Esophagus (tissue), 2 donors: Measurements from ENCODE around the gene BPI. TPM values are rescaled to one million over a fixed set of nuclear protein-coding genes. Genes with fewer than 3 reads are reported as not detected.
"Not testable (repeated sequence)": the region's sequence is repeated elsewhere in the genome, so short reads cannot be mapped to it uniquely, and the experiment has no call there.

Experiments
- H3K27ac ChIP-seq, 2 donors: one replicate each; pipeline ENCODE4 v1.5.1; 2013; ENCODE audit warnings: low read depth in 2 of 2, mild to moderate bottlenecking in 2 of 2, inconsistent platforms in 1 of 2, low read length in 1 of 2, moderate library complexity in 1 of 2
- H3K27me3 ChIP-seq, 2 donors: one replicate each; pipeline ENCODE4 v1.6.1; 2013; ENCODE audit warnings: low read length in 2 of 2, control low read depth in 1 of 2, mild to moderate bottlenecking in 1 of 2; ENCODE audit not compliant: insufficient read depth in 2 of 2, control insufficient read depth in 1 of 2
- H3K36me3 ChIP-seq, 2 donors: one replicate each; pipeline ENCODE4 v1.6.1; 2013; ENCODE audit warnings: low read length in 1 of 2; ENCODE audit not compliant: control insufficient read depth in 2 of 2, insufficient read depth in 2 of 2
- H3K4me1 ChIP-seq, 2 donors: one replicate each; pipeline ENCODE4 v1.6.1; 2013; ENCODE audit warnings: low read length in 1 of 2; ENCODE audit not compliant: control insufficient read depth in 2 of 2, insufficient read depth in 2 of 2
- H3K4me3 ChIP-seq, 2 donors: one replicate each; pipeline ENCODE4 v1.5.1; 2013; ENCODE audit warnings: low read length in 2 of 2, mild to moderate bottlenecking in 2 of 2, low read depth in 1 of 2, moderate library complexity in 1 of 2
- H3K9me3 ChIP-seq, 2 donors: one replicate each; pipeline ENCODE4 v1.6.1; 2013; ENCODE audit warnings: mild to moderate bottlenecking in 2 of 2, low read depth in 1 of 2, low read length in 1 of 2, moderate library complexity in 1 of 2; ENCODE audit not compliant: control insufficient read depth in 2 of 2, insufficient read depth in 1 of 2
- WGBS, 2 donors: extraction: QIAGEN DNeasy Blood & Tissue Kit; methylation state at CpG; one replicate each; pipeline ENCODE4 v1.1.7; 2013; 5-methylcytosine and 5-hydroxymethylcytosine counted together
- polyA plus RNA-seq, 2 donors: library from polyadenylated mRNA; stranded (reverse); fragments of 200-250 nt; gene quantifications; one replicate each; pipeline ENCODE4 v1.2.3, GENCODE V29; 2013
- donor health status: healthy with polysubstance abuse.
- donor health status: Bipolar disorder and iron deficiency.

BPI gene
- polyA plus RNA-seq, 2 donors = 0.02 TPM; not detected in 1

- Histone ChIP-seq H3K9me3 (no peaks in the 10 kb centered on the region), H3K27ac (no peak overlapping the region)
- 77 to 82% methylated on average over 12 of the region's 12 CpGs for WGBS, 2 donors
These were observed 28.0 kb upstream of the BPI start for GRCh38 chr20:38275815-38276550.

DNA sequence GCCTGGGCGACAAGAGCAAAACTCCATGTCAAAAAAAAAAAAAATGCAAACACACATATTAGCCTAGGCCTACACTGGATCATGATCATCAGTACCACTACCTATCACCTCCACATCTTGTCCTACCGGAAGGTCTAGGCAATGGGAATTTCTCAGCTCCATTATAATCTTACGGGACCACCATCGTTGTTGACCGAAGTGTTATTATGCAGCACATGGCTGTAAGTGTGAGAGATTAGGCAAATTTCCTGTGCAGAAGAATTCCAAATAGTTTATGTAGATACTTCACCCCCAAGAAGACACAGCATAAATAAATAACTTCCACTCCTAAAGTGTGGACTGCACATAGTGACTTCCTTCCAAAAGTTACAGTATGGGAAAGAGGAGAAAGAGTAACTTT lies 26.7 kb upstream of the BPI start:
- 91 to 95% methylated on average over 5 of the region's 5 CpGs for WGBS, 2 donors
- Histone ChIP-seq H3K36me3 (no peaks in the 10 kb centered on the region), H3K9me3 (no peaks in the 10 kb centered on the region), H3K27ac (no peak overlapping the region), H3K27me3 (no peaks in the 10 kb centered on the region), H3K4me1 (peaks cover 0 to 2% of the 10 kb centered on the region in 2 donors), H3K4me3 (no peak overlapping the region)

More at GRCh38 chr20:38275815-38276550, 28.0 kb upstream of the BPI start:
- Histone ChIP-seq H3K4me1 (peaks cover 4 to 6% of the 10 kb centered on the region in 2 donors), H3K36me3 (no peaks in the 10 kb centered on the region), H3K27me3 (no peaks in the 10 kb centered on the region), H3K4me3 (no peak overlapping the region)

DNA sequence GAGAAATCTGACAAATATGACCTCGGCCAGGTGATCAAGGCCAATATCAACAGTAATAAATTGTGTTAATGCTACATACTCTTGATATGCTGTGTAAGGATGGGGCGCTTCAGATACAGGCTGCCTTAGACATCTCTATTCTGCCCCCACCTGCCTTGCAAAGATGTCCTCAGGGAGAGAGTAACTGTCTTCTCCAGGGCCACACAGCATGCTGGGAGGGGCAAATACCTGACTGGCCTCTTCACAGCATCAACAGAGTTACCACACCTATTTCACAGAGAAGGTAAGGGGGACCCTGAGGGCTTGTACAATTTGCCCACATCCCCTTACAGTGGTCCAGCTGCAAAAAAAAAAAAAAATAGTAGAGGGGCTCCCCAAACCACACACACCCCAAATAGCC lies 26.3 kb upstream of the BPI start:
- H3K36me3 ChIP-seq = no peaks in the 10 kb centered on the region
- 77 to 93% methylated on average over 2 of the region's 2 CpGs for WGBS, 2 donors
- no peaks in the 10 kb centered on the region for H3K9me3 ChIP-seq
- peaks cover 0 to 2% of the 10 kb centered on the region in 2 donors for H3K4me1 ChIP-seq
- H3K27me3 ChIP-seq = no peaks in the 10 kb centered on the region
- H3K27ac ChIP-seq = no peak overlapping the region
- no peak overlapping the region for H3K4me3 ChIP-seq

GRCh38 chr20:38278131-38278530 lies 25.8 kb upstream of the BPI start:
- 66 to 71% methylated on average over 14 of the region's 14 CpGs for WGBS, 2 donors
- Histone ChIP-seq H3K4me3 (no peak overlapping the region), H3K9me3 (no peaks in the 10 kb centered on the region), H3K27me3 (no peaks in the 10 kb centered on the region), H3K4me1 (peaks cover 0 to 2% of the 10 kb centered on the region in 2 donors), H3K36me3 (no peaks in the 10 kb centered on the region), H3K27ac (no peak overlapping the region)

DNA sequence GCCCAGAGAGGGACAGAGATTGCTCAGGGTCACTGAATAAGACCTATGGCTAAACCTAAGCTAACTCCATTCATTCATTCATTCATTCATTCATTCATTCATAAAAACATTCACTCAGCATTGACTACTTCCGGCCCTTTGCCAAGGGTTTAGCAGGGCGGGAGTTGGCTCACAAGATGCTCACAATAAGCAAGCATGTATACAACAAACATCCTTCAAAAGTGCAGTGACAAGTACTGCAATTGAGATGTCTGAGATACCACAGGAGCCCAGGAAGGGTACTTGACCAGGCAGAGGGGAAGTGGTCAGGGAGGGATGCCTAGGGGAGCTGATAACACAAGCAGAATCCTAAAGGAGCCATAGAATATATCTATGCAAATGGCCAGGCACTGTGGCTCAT lies 25.2 kb upstream of the BPI start:
- Histone ChIP-seq H3K4me3 (no peak overlapping the region), H3K27me3 (no peaks in the 10 kb centered on the region), H3K4me1 (peaks cover 0 to 2% of the 10 kb centered on the region in 2 donors), H3K36me3 (no peaks in the 10 kb centered on the region), H3K27ac (no peak overlapping the region), H3K9me3 (no peaks in the 10 kb centered on the region)
- WGBS, 2 donors = 84 to 86% methylated on average over 2 of the region's 2 CpGs

- H3K36me3 ChIP-seq, H3K27ac ChIP-seq, H3K4me1 ChIP-seq, H3K4me3 ChIP-seq, H3K27me3 ChIP-seq, H3K9me3 ChIP-seq: not testable (repeated sequence)
- WGBS, 2 donors = 86 to 87% methylated on average over 6 of the region's 6 CpGs
These were observed 22.6 kb upstream of the BPI start for GRCh38 chr20:38281176-38281915.

- 94 to 96% methylated on average over 2 of the region's 2 CpGs for WGBS, 2 donors
- no peak overlapping the region for H3K4me3 ChIP-seq
- no peak overlapping the region for H3K27ac ChIP-seq
- no peaks in the 10 kb centered on the region for H3K36me3 ChIP-seq
- H3K27me3 ChIP-seq = no peaks in the 10 kb centered on the region
- no peaks in the 10 kb centered on the region for H3K9me3 ChIP-seq
- H3K4me1 ChIP-seq = peaks cover 0 to 2% of the 10 kb centered on the region in 2 donors
These were observed 20.7 kb upstream of the BPI start for GRCh38 chr20:38283236-38283635.

DNA sequence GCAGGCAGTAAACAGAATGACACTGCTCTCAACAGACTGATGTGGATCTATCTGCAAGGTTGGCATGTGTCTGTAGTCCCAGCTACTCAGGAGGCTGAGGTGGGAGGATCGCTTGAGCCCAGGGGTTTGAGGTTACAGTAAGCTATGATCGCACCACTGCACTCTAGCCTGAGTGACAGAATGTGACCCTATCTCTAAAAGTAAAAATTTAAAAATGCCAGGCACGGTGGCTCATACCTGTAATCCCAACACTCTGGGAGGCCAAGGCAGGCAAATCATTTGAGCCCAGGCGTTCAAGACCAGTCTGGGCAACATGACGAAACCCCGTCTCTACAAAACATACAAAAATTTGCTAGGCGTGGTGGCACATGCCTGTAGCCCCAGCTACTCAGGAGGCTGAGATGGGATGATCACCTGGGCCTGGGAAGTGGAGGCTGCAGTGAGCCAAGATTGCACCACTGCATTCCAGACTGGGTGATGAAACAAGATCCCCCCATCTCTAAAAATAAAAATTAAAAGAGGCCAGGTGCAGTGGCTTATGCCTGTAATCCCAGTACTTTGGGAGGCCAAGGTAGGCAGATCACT lies 19.8 kb upstream of the BPI start:
- H3K36me3 ChIP-seq, H3K9me3 ChIP-seq, H3K4me1 ChIP-seq, H3K4me3 ChIP-seq, H3K27me3 ChIP-seq, H3K27ac ChIP-seq: not testable (repeated sequence)
- WGBS, 2 donors = 86 to 91% methylated on average over 7 of the region's 7 CpGs

DNA sequence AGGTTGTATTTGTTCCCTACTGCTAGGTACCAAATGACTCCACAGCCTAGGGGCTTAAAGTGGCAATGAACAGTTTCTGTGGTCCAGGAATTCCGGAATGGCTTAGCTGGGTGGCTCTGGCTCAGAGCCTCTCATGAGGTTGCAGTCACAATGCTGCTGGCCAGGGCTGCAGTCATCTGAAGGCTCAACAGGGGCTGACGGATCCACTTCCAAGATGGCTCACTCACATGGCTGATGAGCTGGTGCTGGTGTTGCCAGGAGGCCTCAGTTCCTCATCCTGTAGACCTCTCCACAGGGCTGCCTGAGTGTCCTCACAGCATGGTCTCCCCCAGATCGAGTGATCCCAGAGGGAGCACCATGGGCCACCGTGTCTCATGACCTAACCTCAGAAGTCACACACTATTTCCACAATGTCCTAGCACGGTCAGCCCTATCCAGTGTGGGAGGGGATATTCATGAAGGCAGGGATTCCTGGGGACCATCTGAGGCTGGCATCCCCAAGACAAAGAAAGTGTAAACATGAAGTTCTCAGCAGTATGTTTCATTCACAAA lies 19.0 kb upstream of the BPI start:
- Histone ChIP-seq H3K4me1 (no peaks in the 10 kb centered on the region), H3K4me3 (no peak overlapping the region), H3K27ac (no peak overlapping the region), H3K9me3 (no peaks in the 10 kb centered on the region), H3K36me3 (no peaks in the 10 kb centered on the region), H3K27me3 (no peaks in the 10 kb centered on the region)
- 88 to 91% methylated on average over 5 of the region's 5 CpGs for WGBS, 2 donors
